Measurements from ENCODE around the gene PLEKHM1.
A peak's percentile ranks its signal among the peaks of the same experiment; 100 is the strongest.
"Not testable (repeated sequence)": the region's sequence is repeated elsewhere in the genome, so short reads cannot be mapped to it uniquely, and the experiment has no call there.

Gene PLEKHM1

DNA sequence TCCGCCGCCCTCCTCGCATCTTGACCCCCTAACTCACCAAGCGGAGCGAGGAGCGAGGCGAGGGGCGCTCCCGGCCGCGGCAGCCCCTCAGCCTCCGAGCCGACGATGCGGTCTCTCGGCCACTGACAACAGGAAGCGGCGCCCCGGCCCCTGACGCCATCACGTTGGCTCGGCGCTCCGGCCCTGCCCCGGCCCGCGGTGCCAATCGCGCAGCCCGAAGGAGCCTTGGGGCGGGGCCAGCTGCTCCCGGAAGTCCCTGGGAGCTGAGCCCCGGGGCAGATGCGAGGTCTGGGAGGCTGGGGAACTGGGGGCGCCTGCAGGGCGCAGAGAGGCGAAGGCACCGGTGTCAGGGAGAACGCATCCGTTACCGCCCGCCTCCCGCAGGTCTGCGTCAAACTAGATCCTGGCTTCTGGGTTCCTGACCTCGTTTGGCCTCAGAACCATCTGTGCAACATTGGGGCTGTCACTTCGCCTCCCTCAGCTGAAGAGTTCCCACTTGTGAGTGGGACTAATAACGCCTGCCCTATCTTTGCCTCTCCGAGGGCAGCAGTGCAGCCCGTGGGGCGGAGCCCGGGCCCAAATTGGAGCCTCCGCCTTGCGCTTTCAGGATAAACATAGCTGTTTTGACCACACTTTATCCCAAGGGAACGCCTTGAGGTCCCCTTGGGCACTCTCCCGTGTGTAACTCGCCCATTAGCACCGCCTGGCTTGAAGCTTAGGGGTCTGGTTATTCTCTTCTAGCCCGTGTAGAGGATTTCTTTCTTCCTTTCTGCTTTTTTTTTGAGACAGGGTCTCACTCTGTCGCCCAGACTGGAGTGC, at the start of gene PLEKHM1:
Gene PLEKHM1 (minus strand): TSS at position 107 of the 819 bp plus-strand sequence. CDS start 8,237 bp downstream, outside the sequence.
- DNase-seq (ENCODE audit: low read depth), result peak; percentile 79

- not testable (repeated sequence) for DNase-seq (ENCODE audit: low read depth)
Observed at GRCh38 chr17:45538168-45538567, 47.6 kb upstream of the PLEKHM1 start.

GRCh38 chr17:45506072-45506471, 15.6 kb upstream of the PLEKHM1 start:
- DNase-seq (ENCODE audit: low read depth), result not testable (repeated sequence)

- DNase-seq (ENCODE audit: low read depth), result not testable (repeated sequence)
Observed at GRCh38 chr17:45505183-45505582, 14.7 kb upstream of the PLEKHM1 start.

- not testable (repeated sequence) for DNase-seq (ENCODE audit: low read depth)
Observed at GRCh38 chr17:45501092-45501707, 10.7 kb upstream of the PLEKHM1 start.

DNA sequence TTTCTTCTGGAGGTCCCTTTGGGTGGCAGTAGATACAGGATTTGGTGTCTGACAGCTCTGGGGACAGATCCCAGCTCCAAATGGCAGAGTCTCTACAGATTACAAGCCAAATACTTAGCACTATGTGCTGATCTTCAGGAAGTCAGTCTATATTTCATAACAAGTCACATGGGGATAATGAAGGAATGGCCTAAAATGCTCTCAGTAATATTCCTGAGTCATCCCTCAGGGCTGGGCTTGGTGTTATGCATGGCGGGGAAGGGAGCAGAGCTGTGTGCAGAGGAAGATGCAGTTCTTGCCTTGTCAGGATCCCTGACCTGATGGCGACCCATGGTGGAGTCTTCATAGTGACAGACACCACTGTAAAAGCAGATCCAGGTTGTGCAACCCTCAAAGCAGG, 10.0 kb upstream of the PLEKHM1 start:
- DNase-seq (ENCODE audit: low read depth), result not testable (repeated sequence)

- not testable (repeated sequence) for DNase-seq (ENCODE audit: low read depth)
Observed at GRCh38 chr17:45499208-45499607, 8.7 kb upstream of the PLEKHM1 start.

GRCh38 chr17:45498377-45498776, 7.9 kb upstream of the PLEKHM1 start:
- not testable (repeated sequence) for DNase-seq (ENCODE audit: low read depth)

- not testable (repeated sequence) for DNase-seq (ENCODE audit: low read depth)
Observed at GRCh38 chr17:45497449-45497848, 6.9 kb upstream of the PLEKHM1 start.

DNA sequence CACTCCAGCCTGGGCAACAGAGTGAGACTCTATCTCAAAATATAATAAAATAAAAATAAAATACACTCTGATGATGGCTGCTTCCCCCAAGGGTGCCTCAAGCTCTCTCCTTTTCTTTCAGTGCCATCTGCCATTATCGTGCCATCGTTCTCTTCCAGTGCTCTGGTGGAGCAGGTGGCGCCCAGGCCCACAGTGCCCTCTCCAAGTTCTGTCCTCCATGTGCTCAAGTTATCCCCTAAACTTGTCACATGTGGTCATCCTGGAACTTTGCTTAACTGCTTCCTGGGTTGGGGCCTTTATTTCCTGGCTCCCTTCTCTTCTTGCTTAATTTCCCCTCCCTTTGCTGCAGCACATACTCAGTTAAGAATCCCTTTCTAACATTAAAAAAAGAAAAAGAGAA, 6.0 kb upstream of the PLEKHM1 start:
- not testable (repeated sequence) for DNase-seq (ENCODE audit: low read depth)

- DNase-seq (ENCODE audit: low read depth), result not testable (repeated sequence)
Observed at GRCh38 chr17:45494556-45494955, 4.0 kb upstream of the PLEKHM1 start.

DNA sequence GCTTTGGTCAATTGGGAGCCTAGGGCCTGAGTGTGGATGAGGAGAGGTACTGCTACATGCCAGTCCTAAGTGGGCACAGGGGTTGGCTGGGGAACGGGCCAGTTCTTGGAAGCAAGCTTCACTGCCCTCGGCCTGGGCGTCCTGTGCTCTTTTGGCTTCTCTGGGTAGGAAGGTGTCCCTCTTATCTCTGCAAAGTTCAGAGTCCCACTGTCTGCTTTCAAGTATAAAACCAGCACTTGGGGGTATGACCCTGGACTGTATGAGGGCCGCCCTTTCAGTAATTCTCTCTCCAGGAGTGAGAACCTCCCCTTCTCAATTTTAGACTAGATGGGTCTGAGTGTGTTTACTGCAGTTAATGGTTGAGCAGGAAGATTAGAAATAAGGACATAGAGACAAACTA, 1.6 kb upstream of the PLEKHM1 start:
- DNase-seq (ENCODE audit: low read depth), result not testable (repeated sequence)

GRCh38 chr17:45490198-45490597, 323 bp downstream of the PLEKHM1 start:
- not testable (repeated sequence) for DNase-seq (ENCODE audit: low read depth)

DNA sequence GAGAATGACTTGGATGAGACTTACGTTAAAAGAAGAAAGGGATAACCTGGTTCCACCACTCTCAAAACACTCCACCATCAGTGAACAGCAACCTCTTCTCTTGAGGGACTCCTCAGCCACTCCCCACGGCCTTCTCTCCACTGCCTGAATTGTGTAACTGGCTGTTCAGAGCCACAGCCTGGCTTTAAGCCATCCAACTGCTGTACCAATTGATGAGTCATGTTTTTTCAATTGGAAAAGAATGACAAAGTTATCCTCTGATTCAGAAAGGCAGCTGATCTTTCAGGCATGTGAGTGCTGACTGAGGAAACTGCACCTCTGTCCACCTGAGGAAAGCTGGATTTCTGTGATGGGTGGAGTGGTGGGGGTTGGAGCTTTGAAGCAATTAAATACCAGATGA, 2.8 kb downstream of the PLEKHM1 start:
- not testable (repeated sequence) for DNase-seq (ENCODE audit: low read depth)

- not testable (repeated sequence) for DNase-seq (ENCODE audit: low read depth)
Observed at GRCh38 chr17:45483591-45484216, 6.8 kb downstream of the PLEKHM1 start.

- DNase-seq (ENCODE audit: low read depth), result not testable (repeated sequence)
Observed at GRCh38 chr17:45483177-45483576, 7.3 kb downstream of the PLEKHM1 start.

DNA sequence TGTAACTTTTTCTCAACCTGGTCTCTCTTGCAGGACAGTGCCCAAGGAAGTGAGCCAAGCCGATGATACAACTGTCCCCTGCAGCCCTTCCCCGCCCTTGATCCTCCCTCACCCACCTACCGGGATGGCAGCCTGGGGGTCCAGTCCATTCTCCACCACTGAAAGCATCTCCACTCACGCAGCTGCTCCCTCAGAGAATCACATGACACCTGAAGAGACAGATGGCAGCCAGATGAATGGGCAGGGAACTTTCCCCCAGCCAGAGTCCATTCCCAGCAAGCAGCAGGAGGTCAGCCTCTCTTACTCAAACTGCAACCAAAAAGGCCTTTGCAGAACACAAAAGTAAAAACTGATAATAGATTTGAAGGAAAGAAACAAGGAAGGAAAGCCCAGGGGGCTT, 8.2 kb downstream of the PLEKHM1 start:
- not testable (repeated sequence) for DNase-seq (ENCODE audit: low read depth)

DNA sequence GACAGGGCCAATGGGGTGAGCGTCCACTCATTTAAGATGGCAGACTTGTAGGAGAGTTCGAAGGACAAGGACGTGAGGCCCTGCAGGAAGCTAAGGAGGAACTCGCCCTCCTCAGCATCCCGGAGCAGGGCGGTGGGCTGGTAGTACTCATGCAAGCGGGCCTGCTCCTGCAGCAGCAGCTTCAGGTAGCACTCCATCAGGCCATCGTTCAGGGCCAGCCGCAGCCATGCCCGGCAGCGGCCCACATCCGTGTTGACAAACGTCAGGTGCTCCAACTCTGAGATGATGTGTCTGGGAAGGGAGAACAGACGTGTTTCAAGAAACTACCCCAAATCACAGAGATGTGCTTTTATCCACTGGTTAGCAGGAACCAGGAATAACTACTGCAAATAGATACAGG, 15.1 kb downstream of the PLEKHM1 start:
- DNase-seq (ENCODE audit: low read depth), result not testable (repeated sequence)

GRCh38 chr17:45472249-45472648, 18.3 kb downstream of the PLEKHM1 start:
- DNase-seq (ENCODE audit: low read depth), result not testable (repeated sequence)

DNA sequence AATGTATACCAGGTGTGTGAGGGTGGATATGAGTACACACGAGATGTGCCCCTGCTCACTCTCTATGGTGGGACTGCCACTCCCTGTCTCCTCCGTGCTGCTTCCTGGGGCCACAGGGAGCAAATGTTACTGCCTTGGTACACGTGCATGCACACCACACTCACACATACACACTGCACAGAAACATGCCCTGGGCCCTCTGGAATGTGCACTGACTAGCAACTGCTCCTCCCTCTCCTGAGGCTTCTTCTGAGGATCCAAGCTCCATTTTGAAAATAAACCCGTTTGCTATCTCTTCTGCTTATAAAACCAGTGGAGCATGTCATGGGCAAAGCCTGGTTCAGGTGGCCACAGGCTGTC, 21.3 kb downstream of the PLEKHM1 start:
- DNase-seq (ENCODE audit: low read depth), result not testable (repeated sequence)

DNA sequence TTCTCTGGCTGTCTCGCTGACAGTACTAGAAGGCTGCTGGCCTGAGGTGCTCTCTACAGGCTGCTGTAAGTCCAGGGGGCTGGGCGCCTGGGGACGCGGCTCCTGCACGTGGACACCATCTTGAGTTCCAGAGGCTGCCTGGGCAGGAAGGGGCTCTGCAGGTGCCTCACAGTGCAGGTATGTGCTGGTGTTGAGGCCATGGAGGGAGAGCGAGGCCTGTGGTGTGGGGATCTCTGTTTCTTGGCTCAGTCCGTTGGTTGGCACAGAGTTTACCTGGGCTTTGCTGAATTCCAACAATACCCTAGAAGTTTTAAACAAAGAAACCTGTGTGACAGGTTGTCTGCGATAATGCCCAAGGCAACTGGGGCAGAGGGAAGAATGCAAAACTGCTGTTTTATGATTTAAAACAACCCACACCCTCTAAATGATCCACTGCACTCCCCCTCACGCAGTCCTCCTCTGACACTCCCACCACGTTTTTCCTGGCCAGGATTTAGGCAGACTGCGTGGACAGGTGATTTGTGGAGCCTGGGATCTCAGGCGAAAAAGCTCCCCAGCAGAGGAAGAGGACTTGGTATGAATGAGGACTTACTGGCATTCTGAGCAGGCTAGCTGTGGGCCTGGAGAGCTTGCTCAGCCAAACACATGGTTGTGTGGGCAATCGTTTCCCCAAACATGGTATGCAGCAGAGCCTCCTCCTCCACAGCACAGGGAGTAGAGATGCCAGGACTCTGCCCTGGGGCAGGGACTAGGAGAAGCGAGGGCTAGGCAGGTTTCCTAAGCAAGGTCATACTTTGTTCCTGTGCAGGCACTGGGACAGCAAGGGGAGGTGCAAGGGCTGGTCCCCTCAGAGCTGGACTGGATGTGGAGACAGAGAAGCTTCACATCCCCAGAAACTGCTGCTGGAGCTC, 22.0 kb downstream of the PLEKHM1 start:
- not testable (repeated sequence) for DNase-seq (ENCODE audit: low read depth)
